HL-60 (cell line): Measurements from ENCODE around the gene LIMCH1.

Experiments used
- CTCF ChIP-seq: IDR thresholded peaks from one replicate; pipeline ENCODE4 v1.5.1; 2011; ENCODE audit warnings: low read length, control low read depth, inconsistent platforms; ENCODE audit not compliant: insufficient read depth
- POLR2AphosphoS5 ChIP-seq: IDR thresholded peaks from 2 replicates; pipeline ENCODE4 v1.6.1; 2012; ENCODE audit warnings: low read depth
- REST ChIP-seq: IDR thresholded peaks from 2 replicates; pipeline ENCODE4 v1.6.1; 2012; ENCODE audit warnings: low read depth; ENCODE audit not compliant: insufficient replicate concordance

- TF ChIP-seq CTCF, result no peak
- TF ChIP-seq POLR2AphosphoS5, result no peak
- no peak for TF ChIP-seq REST
These were observed 76.6 kb downstream of the LIMCH1 start for GRCh38 chr4:41614519-41614918.
